Measurements from ENCODE around the gene LMOD3.

The LMOD3 gene

GRCh38 chr3:69088063-69088462 is 34.3 kb downstream of the LMOD3 start:
- DNase-seq, result peak; percentile 55

- no peak for DNase-seq
Measured at GRCh38 chr3:69087030-69087791, 35.2 kb downstream of the LMOD3 start.

DNA sequence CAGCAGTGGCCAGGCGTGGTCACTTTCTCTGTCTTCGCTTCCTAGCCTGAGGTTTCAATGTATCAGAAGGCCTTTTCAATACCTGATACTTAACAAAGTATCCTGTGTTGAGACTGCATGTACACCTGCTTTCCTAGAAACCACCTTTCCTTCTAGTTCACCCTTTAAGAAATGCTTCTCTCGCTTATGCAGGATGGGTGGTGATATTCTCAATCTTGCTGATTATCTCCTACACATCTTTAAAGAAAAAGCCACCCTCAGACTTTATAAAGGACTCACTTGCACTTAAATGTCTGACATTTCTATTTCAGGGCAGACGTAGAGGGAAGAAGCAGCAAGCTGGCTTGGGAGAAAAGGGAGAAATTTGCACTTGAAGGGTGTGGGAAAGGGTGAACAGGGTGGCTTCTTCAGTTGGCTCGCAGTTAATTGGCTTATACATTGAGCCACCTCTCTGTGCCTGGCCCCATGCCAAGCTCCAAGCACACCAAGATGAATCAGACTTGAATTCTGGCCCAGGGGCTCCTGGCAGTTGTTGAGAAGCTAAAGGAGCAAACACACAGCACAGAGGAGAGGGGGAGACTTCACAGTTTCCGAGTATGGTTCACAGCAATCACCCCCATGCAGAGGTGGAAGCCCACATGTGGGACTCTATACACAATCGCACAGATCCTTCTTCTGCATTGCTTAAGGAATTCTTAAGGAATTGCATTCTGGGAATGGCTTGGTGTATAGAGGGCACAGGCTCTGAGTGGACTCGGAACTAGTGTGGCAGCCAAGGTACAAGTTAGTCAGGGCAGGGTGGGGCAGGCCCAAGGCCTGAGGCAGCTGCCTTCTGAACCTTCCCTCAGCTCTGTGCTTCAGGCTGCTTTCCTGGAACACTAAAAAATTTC is 36.3 kb downstream of the LMOD3 start:
- DNase-seq, result peak; percentile 81

DNA sequence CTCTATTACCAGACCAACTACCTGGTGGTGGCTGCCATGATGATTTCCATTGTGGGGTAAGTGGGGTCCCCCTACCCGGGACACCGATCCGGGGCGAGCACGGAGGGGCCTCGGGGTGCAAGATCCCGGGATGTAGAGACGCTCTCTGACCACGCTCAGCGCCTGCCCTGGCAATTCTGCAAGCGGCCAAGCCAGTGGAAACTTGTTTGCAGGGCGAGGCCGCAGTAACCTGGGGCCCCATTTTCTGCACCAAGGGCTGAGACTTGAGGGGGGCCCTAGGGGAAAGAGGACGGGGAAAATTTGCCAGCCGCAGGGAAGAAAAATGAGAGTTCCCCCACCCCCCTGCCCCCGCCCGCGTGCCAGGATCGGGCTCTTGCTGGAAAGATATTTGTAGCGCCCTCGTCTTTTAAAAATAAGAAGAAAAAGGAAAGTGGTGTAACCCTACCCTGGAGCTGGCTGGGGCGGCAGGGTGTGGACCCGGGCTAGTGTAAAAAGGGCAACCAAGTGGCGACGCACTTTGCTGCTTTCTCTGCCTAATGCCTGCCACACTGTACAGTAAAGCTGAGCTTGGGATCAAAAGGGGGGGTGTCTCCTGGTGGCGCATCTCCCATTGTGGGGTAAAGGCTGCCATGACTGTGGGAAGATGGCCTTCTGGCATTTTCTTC is 37.1 kb downstream of the LMOD3 start:
- peak; percentile 33 for DNase-seq

DNA sequence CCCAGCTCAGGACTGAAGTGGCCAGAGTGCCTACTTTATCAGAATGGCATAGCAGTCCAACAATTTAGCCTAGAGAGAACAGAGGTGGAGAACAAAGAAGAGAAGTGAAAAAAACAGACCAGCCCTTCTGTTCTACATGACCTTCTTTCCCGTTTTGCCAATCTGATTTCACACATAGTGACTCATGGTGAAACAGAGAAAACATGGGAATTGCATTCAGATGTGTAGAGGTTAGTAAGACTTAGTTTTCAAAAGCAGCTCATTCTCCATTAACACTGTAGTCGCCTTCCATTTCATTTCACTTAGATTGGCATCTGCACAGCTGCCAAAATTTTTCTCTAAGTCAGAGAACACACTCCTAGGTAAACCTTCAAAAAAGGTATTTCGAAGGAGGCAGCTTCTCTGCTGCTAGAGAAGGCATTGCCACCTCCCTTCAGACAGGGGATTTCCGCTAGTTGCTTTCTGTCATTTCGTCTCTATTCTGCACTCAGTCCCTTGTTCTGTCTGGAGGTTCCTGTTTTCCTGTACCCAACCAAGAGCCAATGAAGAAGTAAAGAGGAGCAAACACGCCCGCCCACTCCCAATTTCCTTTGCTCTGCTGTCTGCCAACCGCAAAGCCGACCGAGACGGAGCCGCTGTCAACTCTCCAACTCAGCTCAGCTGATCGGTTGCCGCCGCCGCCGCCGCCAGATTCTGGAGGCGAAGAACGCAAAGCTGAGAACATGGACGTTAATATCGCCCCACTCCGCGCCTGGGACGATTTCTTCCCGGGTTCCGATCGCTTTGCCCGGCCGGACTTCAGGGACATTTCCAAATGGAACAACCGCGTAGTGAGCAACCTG is 37.8 kb downstream of the LMOD3 start, which contains the start of gene ARL6IP5:
Gene ARL6IP5, plus strand, starts transcription at position 612 of the 842 bp plus-strand sequence. Its CDS starts 111 bp downstream, at position 723.
- DNase-seq, result peak; percentile 97

DNA sequence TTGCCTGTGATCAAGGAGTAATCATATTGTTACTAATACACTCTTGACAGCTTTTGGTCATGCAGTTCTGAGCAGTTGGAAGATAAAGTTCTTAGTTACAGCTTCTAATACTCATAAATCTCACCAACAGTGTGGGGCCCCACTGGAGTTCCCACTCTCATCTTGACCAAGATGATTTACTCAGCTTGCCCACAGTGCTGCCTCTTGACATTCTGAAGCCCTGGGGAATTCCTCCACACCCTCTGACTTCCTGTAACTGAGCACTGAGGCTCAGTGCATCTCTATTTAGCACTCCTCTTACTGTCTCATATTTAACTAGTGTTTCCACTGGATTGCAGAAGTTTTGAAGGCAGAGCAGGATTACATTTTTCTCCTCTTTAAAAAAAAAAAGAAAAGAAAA is 39.6 kb downstream of the LMOD3 start:
- peak; percentile 96 for DNase-seq

GRCh38 chr3:69082361-69082760 is 40.0 kb downstream of the LMOD3 start:
- no peak for DNase-seq

GRCh38 chr3:69081583-69082262 is 40.7 kb downstream of the LMOD3 start:
- DNase-seq, result no peak

DNA sequence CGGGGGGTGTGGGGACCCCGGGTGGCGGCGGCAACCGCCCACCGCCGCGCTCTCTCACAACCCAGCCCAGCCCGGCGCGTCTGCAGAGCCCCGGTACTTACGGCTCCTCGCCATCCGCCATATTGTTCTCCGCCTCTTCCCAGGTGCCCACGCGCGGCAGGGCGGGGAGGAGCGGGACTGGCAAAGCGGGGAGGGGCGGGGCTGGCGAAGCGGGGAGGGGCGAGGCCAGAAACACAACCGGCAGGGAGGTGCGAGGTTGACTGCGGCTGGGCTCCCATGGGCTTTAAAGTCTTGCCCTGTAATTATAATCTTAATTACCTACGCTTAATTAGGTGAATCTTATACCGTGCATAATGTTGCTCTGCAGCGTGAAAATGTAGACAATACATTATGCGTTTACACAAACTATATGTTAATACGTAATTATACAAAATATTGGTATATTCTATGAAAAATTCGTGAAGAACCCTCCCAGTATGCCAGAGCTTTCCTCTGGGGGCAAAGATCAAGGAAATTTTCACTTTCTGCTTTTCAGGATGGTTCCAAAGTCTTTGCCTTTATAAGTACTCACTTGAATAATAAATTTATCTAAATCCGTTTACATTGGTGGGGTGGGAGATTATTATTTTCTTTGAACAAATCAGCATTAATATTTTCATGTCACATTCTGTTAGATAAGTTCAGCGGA is 42.0 kb downstream of the LMOD3 start, which contains the start of gene UBA3:
Gene UBA3, minus strand, starts transcription at position 133 of the 688 bp plus-strand sequence. Its CDS starts 12 bp downstream, at position 121.
- DNase-seq, result peak; percentile 95

DNA sequence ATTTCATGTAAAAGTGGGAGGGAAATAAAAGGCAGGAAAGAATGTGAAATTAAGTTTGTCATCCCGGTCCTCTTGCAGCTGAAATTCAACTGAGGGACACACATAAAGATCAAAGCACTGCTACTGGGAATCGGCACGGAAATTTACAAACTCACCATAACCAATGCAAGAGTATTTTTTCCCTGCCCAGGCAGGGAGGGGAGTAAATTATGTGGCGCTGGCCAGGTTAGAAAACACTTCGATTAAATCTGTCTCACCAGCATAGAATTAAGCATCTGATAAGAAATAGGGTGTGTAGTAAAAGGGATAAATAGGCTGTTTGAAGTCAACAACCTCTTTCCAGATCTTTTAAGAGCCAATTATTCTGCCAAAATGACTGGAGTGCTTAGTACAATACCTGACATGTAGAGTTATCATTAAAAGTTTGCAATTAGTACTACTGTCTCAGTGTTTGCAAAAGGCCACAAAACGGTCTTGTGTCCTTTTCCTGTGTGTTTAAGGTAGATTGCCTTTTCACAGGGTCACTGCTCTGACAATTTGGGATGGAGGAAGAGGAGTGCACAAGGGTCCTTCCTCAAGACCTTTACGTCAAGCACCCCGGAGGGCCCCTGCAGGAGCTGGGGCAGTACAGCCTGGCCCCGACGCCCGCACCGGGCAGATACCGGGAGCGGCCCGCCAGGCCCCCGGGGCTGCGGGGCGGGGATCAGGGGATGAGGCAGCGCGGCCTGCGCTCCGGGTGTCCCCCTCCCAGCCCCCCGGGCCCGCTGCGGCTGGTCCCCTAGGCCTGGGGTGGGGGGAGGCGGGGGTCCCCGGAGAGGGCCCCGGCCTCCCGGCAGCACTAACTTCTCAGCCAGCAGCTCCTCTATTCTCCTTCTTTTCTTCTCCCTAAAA is 42.9 kb downstream of the LMOD3 start:
- DNase-seq, result no peak

DNA sequence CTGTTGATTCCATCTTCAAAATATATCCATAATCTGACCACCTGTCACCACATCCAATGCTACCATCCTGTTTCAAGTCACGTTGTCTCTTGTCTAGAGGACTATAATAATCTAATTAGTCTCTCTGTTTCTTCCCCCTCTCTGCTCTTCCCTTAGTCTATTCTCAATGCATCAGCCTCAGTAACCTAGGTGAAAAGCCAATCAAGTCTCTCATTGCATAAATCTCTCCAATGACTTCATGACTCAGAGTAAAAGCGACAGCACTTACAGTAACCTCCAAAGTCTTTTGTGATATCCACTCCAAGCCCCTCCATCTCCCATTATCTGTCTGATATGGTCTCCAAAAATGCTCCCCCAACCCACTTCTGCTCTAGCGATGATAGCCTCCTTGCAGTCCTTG is 49.5 kb downstream of the LMOD3 start:
- no peak for DNase-seq

- DNase-seq, result no peak
Measured at GRCh38 chr3:69066121-69066520, 56.3 kb downstream of the LMOD3 start.

- DNase-seq, result no peak
Measured at GRCh38 chr3:69065318-69065964, 57.0 kb downstream of the LMOD3 start.

DNA sequence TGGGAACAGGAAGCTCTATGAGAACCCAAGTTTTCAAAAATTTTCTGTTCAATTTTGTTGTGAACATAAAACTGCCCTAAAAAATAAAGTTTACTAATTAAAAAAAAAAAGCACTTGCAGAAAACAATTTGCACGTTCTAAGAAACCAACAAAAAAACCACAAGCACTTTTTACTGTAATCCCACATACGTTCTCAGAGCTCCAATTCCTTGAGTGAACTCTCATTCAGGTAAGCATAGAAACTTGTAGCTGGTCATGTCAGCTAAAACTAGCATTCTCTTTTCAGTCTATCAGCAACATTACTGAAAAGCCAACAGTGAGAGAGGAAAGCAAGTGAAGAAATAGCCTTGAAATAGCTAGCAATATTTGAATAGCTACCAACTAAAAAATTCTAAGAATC is 58.8 kb downstream of the LMOD3 start:
- no peak for DNase-seq

DNA sequence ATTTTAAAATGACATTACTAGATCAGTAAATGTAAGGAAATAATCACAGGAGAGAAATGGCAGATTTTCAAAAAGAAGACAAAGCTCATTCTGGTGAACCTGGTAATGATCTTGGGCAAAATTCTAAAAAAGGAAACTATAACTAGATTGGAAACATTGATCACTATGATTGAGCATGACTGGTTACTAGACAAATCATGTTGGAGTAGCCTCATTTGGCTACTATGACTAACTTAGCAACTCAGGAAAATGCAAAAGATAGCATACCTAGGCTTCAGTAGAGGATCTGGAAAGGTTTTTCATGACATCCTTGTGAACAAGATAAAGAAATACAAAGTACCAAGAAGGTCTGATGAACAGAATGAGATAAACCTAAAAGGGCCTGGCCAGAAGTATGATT is 62.7 kb downstream of the LMOD3 start:
- DNase-seq, result no peak

- DNase-seq, result no peak
Measured at GRCh38 chr3:69058947-69059224, 63.5 kb downstream of the LMOD3 start.

- DNase-seq, result no peak
Measured at GRCh38 chr3:69058180-69058946, 64.0 kb downstream of the LMOD3 start.

Data from suppressor macrophage treated with lipopolysaccharide for 4 hours (primary cell).